Vagina (tissue), 2 donors: Measurements from ENCODE around the gene KAZALD1. TPM values are rescaled to one million over a fixed set of nuclear protein-coding genes. Genes with fewer than 3 reads are reported as not detected.

Experiments
- DNase-seq, 2 donors: peaks; one replicate each; pipeline ENCODE4 v3.0.0-alpha.2; 2017; ENCODE audit errors: extremely low spot score in 2 of 2
- H3K27ac ChIP-seq: fragments of 200-600 bp; sonication (generic); one replicate; pipeline ENCODE4 v1.5.1; 2019
- H3K27me3 ChIP-seq: fragments of 200-600 bp; sonication (generic); one replicate; pipeline ENCODE4 v1.5.1; 2019
- H3K36me3 ChIP-seq, 2 donors: fragments of 200-600 bp; sonication (generic); one replicate each; pipeline ENCODE4 v1.5.1; 2017 to 2019
- H3K4me1 ChIP-seq: fragments of 200-600 bp; sonication (generic); one replicate; pipeline ENCODE4 v1.5.1; 2019
- H3K4me3 ChIP-seq, 2 donors: fragments of 200-600 bp; sonication (generic); 1 replicate in 1 of 2; 2 replicates in 1 of 2; pipeline ENCODE4 v1.5.1; 2016 to 2019
- H3K9me3 ChIP-seq: fragments of 200-600 bp; sonication (generic); one replicate; pipeline ENCODE4 v1.5.1; 2019
- POLR2A ChIP-seq, 2 donors: fragments of 450-650 bp; IDR thresholded peaks; one replicate each; pipeline ENCODE4 v1.6.1; 2017; ENCODE audit warnings: antibody characterized with exemption in 2 of 2, mild to moderate bottlenecking in 2 of 2, moderate library complexity in 2 of 2
- POLR2AphosphoS5 ChIP-seq, 2 donors: sonication (generic); formaldehyde crosslinking; IDR thresholded peaks; one replicate each; pipeline ENCODE4 v1.9.0; 2017; ENCODE audit warnings: antibody characterized with exemption in 2 of 2, mild to moderate bottlenecking in 2 of 2, low read depth in 1 of 2; ENCODE audit not compliant: insufficient read depth in 1 of 2
- intact Hi-C: fragments of 100-400 bp; cut with DNase I; formaldehyde crosslinking; loops from one replicate; pipeline ENCODE4 v1.15.1; 2023
- total RNA-seq: library from RNA; depleted of rRNA; stranded (reverse); fragments of >200 nt; gene quantifications from one replicate; pipeline ENCODE4 v1.2.3, GENCODE V29; 2016
- TF ChIP-seq, protein P1 (sequence below), 3 experiments: fragments of 450-650 bp in 2 of 3; fragments of 200-600 bp in 1 of 3; sonication (generic) in 1 of 3; IDR thresholded peaks; one replicate each; pipeline ENCODE4 v1.5.1; 2017 to 2019; ENCODE audit warnings: antibody characterized with exemption in 3 of 3, mild to moderate bottlenecking in 2 of 3, moderate library complexity in 2 of 3

The KAZALD1 gene
- total RNA-seq, 1 donor from 2014 or later, result 4.2 TPM

DNA sequence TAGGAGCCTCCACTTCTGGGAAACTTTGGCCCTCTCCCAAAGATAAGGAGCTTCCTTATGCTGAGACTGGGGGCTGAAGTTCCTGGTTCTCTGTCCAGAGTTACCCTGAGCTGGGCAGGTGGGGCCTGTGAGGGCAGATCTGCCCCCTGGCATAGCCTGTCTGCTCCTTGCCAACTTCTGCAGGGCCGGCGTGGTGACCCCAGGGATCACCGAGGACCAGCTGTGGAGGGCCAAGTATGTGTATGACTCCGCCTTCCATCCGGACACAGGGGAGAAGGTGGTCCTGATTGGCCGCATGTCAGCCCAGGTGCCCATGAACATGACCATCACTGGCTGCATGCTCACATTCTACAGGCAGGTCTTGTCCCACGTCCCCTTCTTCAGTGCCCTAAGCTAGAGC, 26.5 kb upstream of the KAZALD1 start:
- Histone ChIP-seq H3K4me1 (peaks cover 42% of the 10 kb centered on the region), H3K36me3 (peaks cover 0 to 43% of the 10 kb centered on the region in 2 donors), H3K27me3 (no peaks in the 10 kb centered on the region), H3K4me3 (no peak overlapping the region), H3K9me3 (no peaks in the 10 kb centered on the region), H3K27ac (no peak overlapping the region)
- TF ChIP-seq, protein P1, sequence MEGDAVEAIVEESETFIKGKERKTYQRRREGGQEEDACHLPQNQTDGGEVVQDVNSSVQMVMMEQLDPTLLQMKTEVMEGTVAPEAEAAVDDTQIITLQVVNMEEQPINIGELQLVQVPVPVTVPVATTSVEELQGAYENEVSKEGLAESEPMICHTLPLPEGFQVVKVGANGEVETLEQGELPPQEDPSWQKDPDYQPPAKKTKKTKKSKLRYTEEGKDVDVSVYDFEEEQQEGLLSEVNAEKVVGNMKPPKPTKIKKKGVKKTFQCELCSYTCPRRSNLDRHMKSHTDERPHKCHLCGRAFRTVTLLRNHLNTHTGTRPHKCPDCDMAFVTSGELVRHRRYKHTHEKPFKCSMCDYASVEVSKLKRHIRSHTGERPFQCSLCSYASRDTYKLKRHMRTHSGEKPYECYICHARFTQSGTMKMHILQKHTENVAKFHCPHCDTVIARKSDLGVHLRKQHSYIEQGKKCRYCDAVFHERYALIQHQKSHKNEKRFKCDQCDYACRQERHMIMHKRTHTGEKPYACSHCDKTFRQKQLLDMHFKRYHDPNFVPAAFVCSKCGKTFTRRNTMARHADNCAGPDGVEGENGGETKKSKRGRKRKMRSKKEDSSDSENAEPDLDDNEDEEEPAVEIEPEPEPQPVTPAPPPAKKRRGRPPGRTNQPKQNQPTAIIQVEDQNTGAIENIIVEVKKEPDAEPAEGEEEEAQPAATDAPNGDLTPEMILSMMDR (IDR thresholded peaks at IDR 0.05), result no peak
- intact Hi-C loops, result no loop called here
- DNase-seq, result no peak

GRCh38 chr10:101035916-101036702, 25.7 kb upstream of the KAZALD1 start:
- Histone ChIP-seq H3K9me3 (no peaks in the 10 kb centered on the region), H3K36me3 (peaks cover 0 to 43% of the 10 kb centered on the region in 2 donors), H3K27me3 (no peaks in the 10 kb centered on the region), H3K4me1 (peaks cover 36% of the 10 kb centered on the region), H3K4me3 (no peak overlapping the region), H3K27ac (no peak overlapping the region)
- intact Hi-C loops, result no loop called here
- no peak for DNase-seq
- TF ChIP-seq POLR2A (IDR thresholded peaks at IDR 0.05) (no peak), POLR2AphosphoS5 (IDR thresholded peaks at IDR 0.05; ENCODE audit: insufficient read depth in 1 of 2, low read depth in 1 of 2) (no peak)
- TF ChIP-seq, protein P1 (IDR thresholded peaks at IDR 0.05), result no peak

- peaks cover 0 to 43% of the 10 kb centered on the region in 2 donors for H3K36me3 ChIP-seq
- H3K4me3 ChIP-seq, result no peak overlapping the region
- no peak for DNase-seq
- H3K9me3 ChIP-seq, result no peaks in the 10 kb centered on the region
- no peaks in the 10 kb centered on the region for H3K27me3 ChIP-seq
- H3K4me1 ChIP-seq, result peaks cover 32% of the 10 kb centered on the region
- TF ChIP-seq POLR2AphosphoS5 (IDR thresholded peaks at IDR 0.05; ENCODE audit: insufficient read depth in 1 of 2, low read depth in 1 of 2) (no peak), POLR2A (IDR thresholded peaks at IDR 0.05) (no peak)
- TF ChIP-seq, protein P1 (IDR thresholded peaks at IDR 0.05), result no peak
- intact Hi-C loops, result no loop called here
- H3K27ac ChIP-seq, result no peak overlapping the region
Observed at GRCh38 chr10:101036726-101037125, 25.1 kb upstream of the KAZALD1 start.

- H3K36me3 ChIP-seq, result peaks cover 0 to 43% of the 10 kb centered on the region in 2 donors
Observed at GRCh38 chr10:101038484-101038883, 23.3 kb upstream of the KAZALD1 start.

GRCh38 chr10:101040061-101040460, 21.7 kb upstream of the KAZALD1 start:
- Histone ChIP-seq H3K4me1 (peaks cover 14% of the 10 kb centered on the region), H3K27me3 (no peaks in the 10 kb centered on the region), H3K36me3 (peaks cover 0 to 36% of the 10 kb centered on the region in 2 donors), H3K9me3 (no peaks in the 10 kb centered on the region), H3K4me3 (no peak overlapping the region), H3K27ac (no peak overlapping the region)
- intact Hi-C loops, result no loop called here
- TF ChIP-seq, protein P1 (IDR thresholded peaks at IDR 0.05), result no peak
- TF ChIP-seq POLR2AphosphoS5 (IDR thresholded peaks at IDR 0.05; ENCODE audit: insufficient read depth in 1 of 2, low read depth in 1 of 2) (no peak), POLR2A (IDR thresholded peaks at IDR 0.05) (no peak)
- no peak for DNase-seq

More at GRCh38 chr10:101038484-101038883, 23.3 kb upstream of the KAZALD1 start:
- H3K27ac ChIP-seq, result no peak overlapping the region
- H3K4me1 ChIP-seq, result peaks cover 24% of the 10 kb centered on the region
- H3K27me3 ChIP-seq, result no peaks in the 10 kb centered on the region
- intact Hi-C loops, result no loop called here
- TF ChIP-seq, protein P1 (IDR thresholded peaks at IDR 0.05), result no peak
- TF ChIP-seq POLR2A (IDR thresholded peaks at IDR 0.05) (no peak), POLR2AphosphoS5 (IDR thresholded peaks at IDR 0.05; ENCODE audit: insufficient read depth in 1 of 2, low read depth in 1 of 2) (no peak)
- H3K4me3 ChIP-seq, result no peak overlapping the region
- H3K9me3 ChIP-seq, result no peaks in the 10 kb centered on the region
- DNase-seq, result no peak
